PC-3 (cell line): Measurements from ENCODE around the gene CELSR2.

ENCODE experiments used
- EZH2 ChIP-seq: fragments of 300-600 bp; sonication (generic); IDR thresholded peaks from one replicate; pipeline ENCODE4 v1.6.1; 2017; ENCODE audit warnings: antibody characterized with exemption, mild to moderate bottlenecking, low read length; ENCODE audit not compliant: unreplicated experiment
- TF ChIP-seq, protein P1 (sequence below): fragments of 300-600 bp; sonication (generic); conservative IDR thresholded peaks from 2 replicates; pipeline ENCODE4 v1.5.1; 2017; ENCODE audit warnings: antibody characterized with exemption, low read depth, mild to moderate bottlenecking, low read length

DNA sequence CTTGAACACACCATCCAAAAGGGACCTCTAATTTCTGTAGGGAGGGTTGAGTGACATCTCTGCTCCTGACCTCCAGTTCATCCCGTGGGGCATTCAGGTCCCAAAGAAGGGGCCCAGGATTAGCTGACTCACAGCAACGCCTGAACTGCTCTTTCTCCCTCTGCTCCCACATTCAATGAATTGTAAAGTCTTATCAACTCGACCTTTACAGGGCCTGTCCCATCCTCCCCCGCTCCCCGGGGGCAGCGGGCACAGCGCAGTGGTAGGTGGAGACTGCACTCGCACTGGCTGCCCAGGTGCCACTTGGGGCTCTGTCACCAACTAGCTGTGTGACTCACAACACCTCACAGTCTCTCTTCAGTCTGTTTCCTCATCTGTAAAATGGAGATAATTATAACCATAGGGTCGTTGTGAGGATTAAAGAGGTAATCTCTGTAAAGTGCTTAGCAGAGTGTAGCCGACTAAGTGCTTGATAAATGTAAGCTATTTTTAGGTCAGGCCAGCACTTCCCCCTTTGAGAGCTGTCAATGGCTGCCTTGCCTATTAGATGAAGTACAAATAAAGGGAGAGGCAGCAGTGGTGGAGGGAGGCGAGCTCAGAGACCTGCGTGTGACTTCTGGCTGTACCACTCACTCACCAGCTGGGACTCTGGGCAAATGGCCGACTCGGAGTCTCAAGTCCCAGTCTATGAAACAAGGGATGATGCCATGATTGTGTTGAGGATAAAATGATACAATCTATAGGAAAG lies 58.1 kb downstream of the CELSR2 start:
- TF ChIP-seq, protein P1, sequence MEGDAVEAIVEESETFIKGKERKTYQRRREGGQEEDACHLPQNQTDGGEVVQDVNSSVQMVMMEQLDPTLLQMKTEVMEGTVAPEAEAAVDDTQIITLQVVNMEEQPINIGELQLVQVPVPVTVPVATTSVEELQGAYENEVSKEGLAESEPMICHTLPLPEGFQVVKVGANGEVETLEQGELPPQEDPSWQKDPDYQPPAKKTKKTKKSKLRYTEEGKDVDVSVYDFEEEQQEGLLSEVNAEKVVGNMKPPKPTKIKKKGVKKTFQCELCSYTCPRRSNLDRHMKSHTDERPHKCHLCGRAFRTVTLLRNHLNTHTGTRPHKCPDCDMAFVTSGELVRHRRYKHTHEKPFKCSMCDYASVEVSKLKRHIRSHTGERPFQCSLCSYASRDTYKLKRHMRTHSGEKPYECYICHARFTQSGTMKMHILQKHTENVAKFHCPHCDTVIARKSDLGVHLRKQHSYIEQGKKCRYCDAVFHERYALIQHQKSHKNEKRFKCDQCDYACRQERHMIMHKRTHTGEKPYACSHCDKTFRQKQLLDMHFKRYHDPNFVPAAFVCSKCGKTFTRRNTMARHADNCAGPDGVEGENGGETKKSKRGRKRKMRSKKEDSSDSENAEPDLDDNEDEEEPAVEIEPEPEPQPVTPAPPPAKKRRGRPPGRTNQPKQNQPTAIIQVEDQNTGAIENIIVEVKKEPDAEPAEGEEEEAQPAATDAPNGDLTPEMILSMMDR, result no peak
- TF ChIP-seq EZH2, result no peak
